Measurements from ENCODE around the gene ASCC2. TPM values are rescaled to one million over a fixed set of nuclear protein-coding genes. Genes with fewer than 3 reads are reported as not detected.

Gene ASCC2
- total and polyA plus RNA-seq, 2 experiments from 2014 or later = 30.5 to 31.3 TPM

DNA sequence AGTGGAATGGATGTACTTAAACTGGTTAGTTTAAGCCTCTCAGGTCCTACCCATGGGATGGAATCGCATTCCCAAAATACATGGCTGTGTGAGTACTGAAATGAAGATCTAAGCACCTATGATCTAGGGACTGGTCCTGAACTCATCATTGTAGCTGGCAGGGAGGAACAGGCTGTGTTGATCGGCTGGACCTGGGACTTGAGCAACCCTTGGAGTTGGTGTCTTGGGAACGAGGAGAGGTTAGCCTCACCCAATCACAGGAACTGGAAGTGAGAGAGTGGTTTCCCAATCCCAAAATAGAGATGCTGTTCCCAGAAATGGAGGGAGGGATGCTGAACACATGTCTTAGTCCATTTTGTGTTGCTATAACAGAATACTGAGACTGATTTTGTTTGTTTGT is 16.4 kb upstream of the ASCC2 start:
- Mint-ChIP-seq H3K36me3 (ENCODE audit: low read depth) (no peaks in the 10 kb centered on the region), H3K27me3 (ENCODE audit: insufficient read depth, low read depth, poor library complexity) (no peaks in the 10 kb centered on the region), H3K4me3 (no peak overlapping the region), H3K4me1 (no peaks in the 10 kb centered on the region), H3K9me3 (no peaks in the 10 kb centered on the region), H3K27ac (no peak overlapping the region)
- ATAC-seq (no peak), DNase-seq (ENCODE audit: low spot score) (no peak)
- H3K9me2 ChIP-seq (ENCODE audit: insufficient read depth) = no peaks in the 10 kb centered on the region
- no peaks in the 10 kb centered on the region for H3K27me3 ChIP-seq (ENCODE audit: insufficient read depth)
- no peak overlapping the region for H3K4me3 ChIP-seq
- H3K4me1 ChIP-seq (ENCODE audit: insufficient read depth) = no peaks in the 10 kb centered on the region
- H3K36me3 ChIP-seq (ENCODE audit: insufficient read depth) = no peaks in the 10 kb centered on the region
- H3K79me2 ChIP-seq (replicated peaks; ENCODE audit: insufficient read depth) = no peaks in the 10 kb centered on the region
- H2AFZ ChIP-seq = peak overlapping the region; percentile 91; the same call in 1 of the 2 replicates
- H3F3A ChIP-seq (replicated peaks; ENCODE audit: low read depth) = no peaks in the 10 kb centered on the region
- H3K4me2 ChIP-seq = no peak overlapping the region
- H3K27ac ChIP-seq (ENCODE audit: low read depth) = no peak overlapping the region
- H4K20me1 ChIP-seq (replicated peaks; ENCODE audit: insufficient read depth) = no peaks in the 10 kb centered on the region
- TF ChIP-seq, protein P1, sequence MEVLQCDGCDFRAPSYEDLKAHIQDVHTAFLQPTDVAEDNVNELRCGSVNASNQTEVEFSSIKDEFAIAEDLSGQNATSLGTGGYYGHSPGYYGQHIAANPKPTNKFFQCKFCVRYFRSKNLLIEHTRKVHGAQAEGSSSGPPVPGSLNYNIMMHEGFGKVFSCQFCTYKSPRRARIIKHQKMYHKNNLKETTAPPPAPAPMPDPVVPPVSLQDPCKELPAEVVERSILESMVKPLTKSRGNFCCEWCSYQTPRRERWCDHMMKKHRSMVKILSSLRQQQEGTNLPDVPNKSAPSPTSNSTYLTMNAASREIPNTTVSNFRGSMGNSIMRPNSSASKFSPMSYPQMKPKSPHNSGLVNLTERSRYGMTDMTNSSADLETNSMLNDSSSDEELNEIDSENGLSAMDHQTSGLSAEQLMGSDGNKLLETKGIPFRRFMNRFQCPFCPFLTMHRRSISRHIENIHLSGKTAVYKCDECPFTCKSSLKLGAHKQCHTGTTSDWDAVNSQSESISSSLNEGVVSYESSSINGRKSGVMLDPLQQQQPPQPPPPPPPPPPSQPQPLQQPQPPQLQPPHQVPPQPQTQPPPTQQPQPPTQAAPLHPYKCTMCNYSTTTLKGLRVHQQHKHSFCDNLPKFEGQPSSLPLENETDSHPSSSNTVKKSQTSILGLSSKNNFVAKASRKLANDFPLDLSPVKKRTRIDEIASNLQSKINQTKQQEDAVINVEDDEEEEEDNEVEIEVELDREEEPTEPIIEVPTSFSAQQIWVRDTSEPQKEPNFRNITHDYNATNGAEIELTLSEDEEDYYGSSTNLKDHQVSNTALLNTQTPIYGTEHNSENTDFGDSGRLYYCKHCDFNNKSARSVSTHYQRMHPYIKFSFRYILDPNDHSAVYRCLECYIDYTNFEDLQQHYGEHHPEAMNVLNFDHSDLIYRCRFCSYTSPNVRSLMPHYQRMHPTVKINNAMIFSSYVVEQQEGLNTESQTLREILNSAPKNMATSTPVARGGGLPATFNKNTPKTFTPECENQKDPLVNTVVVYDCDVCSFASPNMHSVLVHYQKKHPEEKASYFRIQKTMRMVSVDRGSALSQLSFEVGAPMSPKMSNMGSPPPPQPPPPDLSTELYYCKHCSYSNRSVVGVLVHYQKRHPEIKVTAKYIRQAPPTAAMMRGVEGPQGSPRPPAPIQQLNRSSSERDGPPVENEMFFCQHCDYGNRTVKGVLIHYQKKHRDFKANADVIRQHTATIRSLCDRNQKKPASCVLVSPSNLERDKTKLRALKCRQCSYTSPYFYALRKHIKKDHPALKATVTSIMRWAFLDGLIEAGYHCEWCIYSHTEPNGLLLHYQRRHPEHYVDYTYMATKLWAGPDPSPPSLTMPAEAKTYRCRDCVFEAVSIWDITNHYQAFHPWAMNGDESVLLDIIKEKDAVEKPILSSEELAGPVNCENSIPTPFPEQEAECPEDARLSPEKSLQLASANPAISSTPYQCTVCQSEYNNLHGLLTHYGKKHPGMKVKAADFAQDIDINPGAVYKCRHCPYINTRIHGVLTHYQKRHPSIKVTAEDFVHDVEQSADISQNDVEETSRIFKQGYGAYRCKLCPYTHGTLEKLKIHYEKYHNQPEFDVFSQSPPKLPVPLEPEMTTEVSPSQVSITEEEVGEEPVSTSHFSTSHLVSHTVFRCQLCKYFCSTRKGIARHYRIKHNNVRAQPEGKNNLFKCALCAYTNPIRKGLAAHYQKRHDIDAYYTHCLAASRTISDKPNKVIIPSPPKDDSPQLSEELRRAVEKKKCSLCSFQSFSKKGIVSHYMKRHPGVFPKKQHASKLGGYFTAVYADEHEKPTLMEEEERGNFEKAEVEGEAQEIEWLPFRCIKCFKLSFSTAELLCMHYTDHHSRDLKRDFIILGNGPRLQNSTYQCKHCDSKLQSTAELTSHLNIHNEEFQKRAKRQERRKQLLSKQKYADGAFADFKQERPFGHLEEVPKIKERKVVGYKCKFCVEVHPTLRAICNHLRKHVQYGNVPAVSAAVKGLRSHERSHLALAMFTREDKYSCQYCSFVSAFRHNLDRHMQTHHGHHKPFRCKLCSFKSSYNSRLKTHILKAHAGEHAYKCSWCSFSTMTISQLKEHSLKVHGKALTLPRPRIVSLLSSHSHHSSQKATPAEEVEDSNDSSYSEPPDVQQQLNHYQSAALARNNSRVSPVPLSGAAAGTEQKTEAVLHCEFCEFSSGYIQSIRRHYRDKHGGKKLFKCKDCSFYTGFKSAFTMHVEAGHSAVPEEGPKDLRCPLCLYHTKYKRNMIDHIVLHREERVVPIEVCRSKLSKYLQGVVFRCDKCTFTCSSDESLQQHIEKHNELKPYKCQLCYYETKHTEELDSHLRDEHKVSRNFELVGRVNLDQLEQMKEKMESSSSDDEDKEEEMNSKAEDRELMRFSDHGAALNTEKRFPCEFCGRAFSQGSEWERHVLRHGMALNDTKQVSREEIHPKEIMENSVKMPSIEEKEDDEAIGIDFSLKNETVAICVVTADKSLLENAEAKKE (CRISPR knock-in tag; IDR thresholded peaks at IDR 0.05) = no peak
- TF ChIP-seq CREB1 (CRISPR knock-in tag; IDR thresholded peaks at IDR 0.05; ENCODE audit: low read depth) = no peak
- TF ChIP-seq JUNB (IDR thresholded peaks at IDR 0.05; ENCODE audit: unreplicated experiment) = no peak
- TF ChIP-seq, protein P2, sequence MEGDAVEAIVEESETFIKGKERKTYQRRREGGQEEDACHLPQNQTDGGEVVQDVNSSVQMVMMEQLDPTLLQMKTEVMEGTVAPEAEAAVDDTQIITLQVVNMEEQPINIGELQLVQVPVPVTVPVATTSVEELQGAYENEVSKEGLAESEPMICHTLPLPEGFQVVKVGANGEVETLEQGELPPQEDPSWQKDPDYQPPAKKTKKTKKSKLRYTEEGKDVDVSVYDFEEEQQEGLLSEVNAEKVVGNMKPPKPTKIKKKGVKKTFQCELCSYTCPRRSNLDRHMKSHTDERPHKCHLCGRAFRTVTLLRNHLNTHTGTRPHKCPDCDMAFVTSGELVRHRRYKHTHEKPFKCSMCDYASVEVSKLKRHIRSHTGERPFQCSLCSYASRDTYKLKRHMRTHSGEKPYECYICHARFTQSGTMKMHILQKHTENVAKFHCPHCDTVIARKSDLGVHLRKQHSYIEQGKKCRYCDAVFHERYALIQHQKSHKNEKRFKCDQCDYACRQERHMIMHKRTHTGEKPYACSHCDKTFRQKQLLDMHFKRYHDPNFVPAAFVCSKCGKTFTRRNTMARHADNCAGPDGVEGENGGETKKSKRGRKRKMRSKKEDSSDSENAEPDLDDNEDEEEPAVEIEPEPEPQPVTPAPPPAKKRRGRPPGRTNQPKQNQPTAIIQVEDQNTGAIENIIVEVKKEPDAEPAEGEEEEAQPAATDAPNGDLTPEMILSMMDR (conservative IDR thresholded peaks at IDR 0.05; ENCODE audit: low read depth in 2 of 2) = no peak
- TF ChIP-seq POLR2AphosphoS5 (IDR thresholded peaks at IDR 0.05; ENCODE audit: low read depth) = no peak
- no peak for TF ChIP-seq EZH2 (IDR thresholded peaks at IDR 0.05; ENCODE audit: low read depth, unreplicated experiment)
- no peak for TF ChIP-seq STAT1 (IDR thresholded peaks at IDR 0.05; ENCODE audit: unreplicated experiment)
- TF ChIP-seq, protein P3, sequence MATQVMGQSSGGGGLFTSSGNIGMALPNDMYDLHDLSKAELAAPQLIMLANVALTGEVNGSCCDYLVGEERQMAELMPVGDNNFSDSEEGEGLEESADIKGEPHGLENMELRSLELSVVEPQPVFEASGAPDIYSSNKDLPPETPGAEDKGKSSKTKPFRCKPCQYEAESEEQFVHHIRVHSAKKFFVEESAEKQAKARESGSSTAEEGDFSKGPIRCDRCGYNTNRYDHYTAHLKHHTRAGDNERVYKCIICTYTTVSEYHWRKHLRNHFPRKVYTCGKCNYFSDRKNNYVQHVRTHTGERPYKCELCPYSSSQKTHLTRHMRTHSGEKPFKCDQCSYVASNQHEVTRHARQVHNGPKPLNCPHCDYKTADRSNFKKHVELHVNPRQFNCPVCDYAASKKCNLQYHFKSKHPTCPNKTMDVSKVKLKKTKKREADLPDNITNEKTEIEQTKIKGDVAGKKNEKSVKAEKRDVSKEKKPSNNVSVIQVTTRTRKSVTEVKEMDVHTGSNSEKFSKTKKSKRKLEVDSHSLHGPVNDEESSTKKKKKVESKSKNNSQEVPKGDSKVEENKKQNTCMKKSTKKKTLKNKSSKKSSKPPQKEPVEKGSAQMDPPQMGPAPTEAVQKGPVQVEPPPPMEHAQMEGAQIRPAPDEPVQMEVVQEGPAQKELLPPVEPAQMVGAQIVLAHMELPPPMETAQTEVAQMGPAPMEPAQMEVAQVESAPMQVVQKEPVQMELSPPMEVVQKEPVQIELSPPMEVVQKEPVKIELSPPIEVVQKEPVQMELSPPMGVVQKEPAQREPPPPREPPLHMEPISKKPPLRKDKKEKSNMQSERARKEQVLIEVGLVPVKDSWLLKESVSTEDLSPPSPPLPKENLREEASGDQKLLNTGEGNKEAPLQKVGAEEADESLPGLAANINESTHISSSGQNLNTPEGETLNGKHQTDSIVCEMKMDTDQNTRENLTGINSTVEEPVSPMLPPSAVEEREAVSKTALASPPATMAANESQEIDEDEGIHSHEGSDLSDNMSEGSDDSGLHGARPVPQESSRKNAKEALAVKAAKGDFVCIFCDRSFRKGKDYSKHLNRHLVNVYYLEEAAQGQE (IDR thresholded peaks at IDR 0.05; ENCODE audit: unreplicated experiment) = no peak
- no peak for TF ChIP-seq EZH2phosphoT487 (IDR thresholded peaks at IDR 0.05; ENCODE audit: unreplicated experiment)
- no peak for TF ChIP-seq NANOG (IDR thresholded peaks at IDR 0.05; ENCODE audit: borderline replicate concordance)
- TF ChIP-seq ZNF114 (CRISPR knock-in tag; IDR thresholded peaks at IDR 0.05) = no peak
- TF ChIP-seq, protein P4, sequence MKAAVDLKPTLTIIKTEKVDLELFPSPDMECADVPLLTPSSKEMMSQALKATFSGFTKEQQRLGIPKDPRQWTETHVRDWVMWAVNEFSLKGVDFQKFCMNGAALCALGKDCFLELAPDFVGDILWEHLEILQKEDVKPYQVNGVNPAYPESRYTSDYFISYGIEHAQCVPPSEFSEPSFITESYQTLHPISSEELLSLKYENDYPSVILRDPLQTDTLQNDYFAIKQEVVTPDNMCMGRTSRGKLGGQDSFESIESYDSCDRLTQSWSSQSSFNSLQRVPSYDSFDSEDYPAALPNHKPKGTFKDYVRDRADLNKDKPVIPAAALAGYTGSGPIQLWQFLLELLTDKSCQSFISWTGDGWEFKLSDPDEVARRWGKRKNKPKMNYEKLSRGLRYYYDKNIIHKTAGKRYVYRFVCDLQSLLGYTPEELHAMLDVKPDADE (IDR thresholded peaks at IDR 0.05) = no peak
- no peak for TF ChIP-seq ZNF331 (CRISPR knock-in tag; IDR thresholded peaks at IDR 0.05; ENCODE audit: low read depth)
